ENCODE results near the gene C18orf63.
A peak's percentile ranks its signal among the peaks of the same experiment; 100 is the strongest.
"Not testable (repeated sequence)": the region's sequence is repeated elsewhere in the genome, so short reads cannot be mapped to it uniquely, and the experiment has no call there.

Gene C18orf63

GRCh38 chr18:74286856-74287255 lies 28.8 kb upstream of the C18orf63 start:
- no peak for DNase-seq

DNA sequence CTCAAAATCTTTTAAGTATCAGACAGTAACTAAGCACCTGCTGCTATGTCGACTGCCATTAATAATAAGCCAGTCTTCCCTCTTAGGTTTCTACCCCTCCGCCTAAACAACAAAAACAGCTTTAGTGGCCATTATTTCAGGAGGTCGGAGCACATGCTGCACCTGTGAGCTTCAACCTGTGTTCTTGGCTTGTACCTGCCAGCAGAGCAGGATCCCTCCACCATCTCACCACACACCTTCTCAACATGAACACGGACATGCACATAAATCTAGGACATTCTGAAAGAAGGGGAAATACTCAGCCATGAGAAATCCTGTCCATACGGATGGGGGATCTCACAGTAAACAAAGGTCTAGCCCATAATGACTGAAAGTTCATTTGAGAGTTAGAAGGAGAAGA lies 27.6 kb upstream of the C18orf63 start:
- DNase-seq, result peak; percentile 46

GRCh38 chr18:74288730-74289129 lies 26.9 kb upstream of the C18orf63 start:
- peak; percentile 19 for DNase-seq

DNA sequence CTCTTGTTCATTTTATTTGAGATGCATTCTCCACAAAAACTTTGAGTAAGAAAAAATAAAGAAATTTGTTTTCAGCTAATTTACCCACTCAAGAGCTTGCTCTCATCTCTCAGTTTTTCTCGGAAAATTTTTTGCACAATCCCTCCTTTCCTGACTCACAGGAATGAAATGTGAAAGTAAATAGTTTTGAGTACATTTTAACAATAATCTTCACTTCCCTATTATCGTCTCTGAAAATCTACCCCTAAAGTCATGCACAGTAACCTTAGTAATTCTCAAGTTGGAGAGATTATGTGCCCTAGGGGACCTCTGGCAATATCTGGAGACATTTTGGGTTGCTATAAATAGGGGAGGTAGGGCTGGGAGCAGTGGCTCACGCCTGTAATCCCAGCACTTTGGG lies 26.5 kb upstream of the C18orf63 start:
- no peak for DNase-seq

DNA sequence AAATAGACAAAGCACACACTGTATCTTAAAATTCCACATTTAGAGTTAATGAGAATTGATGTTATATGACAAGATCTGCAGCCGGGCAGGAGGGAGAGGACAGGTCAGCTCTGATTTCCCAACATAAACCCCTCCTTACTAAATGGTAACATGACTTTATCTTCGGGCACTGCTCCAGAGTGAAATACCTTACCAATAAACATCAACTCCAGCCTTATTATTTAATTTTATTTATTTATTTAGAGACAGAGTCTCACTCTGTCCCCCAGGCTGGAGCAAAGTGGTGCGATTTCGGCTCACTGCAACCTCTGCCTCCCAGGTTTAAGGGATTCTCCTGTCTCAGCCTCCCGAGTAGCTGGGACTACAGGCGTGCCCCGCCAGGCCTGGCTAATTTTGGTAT lies 25.6 kb upstream of the C18orf63 start:
- DNase-seq, result peak; percentile 13

GRCh38 chr18:74290794-74291471 lies 24.7 kb upstream of the C18orf63 start:
- DNase-seq, result peak; percentile 64

DNA sequence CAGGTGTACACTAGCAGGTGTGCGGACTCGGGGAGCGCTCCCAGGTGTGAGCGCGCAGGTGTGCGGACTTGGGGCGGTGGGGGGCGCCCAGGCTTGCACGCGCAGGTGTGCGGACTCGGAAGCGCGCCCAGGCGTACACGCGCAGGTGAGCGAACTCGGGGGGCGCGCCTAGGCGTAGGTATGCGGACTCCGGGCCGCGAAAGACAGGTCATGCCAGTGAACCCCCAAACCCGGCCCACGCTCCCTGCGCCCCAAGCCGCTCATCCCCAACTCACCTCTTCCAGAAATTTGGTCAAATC lies 24.2 kb upstream of the C18orf63 start:
- DNase-seq, result no peak

- peak; percentile 99 for DNase-seq
Measured at GRCh38 chr18:74291771-74292540, 23.7 kb upstream of the C18orf63 start, which contains the start of gene CYB5A. TSS of gene CYB5A (minus strand) at chr18:74291963. CDS start at chr18:74291875, 88 bp downstream.

GRCh38 chr18:74292541-74292858 lies 23.1 kb upstream of the C18orf63 start:
- DNase-seq, result no peak

GRCh38 chr18:74292982-74293381 lies 22.7 kb upstream of the C18orf63 start:
- DNase-seq, result not testable (repeated sequence)

DNA sequence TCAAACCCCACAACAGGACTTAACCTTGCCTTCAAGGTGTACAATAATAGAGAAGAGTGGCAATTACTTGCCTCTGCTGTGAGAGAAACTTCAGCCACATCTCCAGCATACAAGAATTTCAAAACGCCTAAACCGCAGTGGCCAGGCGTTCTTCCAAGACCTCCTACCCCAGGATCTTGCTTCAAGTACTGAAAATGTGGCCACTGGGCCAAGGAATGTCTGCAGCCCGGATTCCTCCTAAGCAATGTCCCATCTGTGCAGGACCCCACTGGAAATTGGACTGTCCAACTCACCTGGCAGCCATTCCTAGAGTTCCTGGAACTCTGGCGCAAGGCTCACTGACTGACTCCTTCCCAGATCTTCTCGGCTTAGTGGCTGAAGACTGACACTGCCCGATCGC lies 21.1 kb upstream of the C18orf63 start:
- DNase-seq, result no peak

DNA sequence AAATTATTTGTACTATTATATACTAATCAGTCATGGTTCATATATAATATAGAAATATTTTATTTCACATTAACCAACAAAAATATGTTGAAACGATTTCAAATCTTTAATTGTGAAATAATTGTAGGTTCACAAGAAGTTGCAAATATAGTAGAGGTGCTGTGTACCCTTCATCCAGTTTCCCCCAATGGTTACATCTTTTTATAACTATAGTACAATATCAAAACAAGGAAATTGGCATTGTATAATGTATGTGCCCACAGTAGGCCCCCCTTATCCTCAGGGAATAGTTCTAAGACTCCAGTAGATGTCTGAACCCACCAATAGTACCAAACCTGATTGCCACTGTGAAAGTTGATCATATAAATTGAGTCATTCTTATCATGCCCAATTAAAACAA lies 16.5 kb upstream of the C18orf63 start:
- no peak for DNase-seq

GRCh38 chr18:74299746-74300145 lies 15.9 kb upstream of the C18orf63 start:
- DNase-seq, result no peak

DNA sequence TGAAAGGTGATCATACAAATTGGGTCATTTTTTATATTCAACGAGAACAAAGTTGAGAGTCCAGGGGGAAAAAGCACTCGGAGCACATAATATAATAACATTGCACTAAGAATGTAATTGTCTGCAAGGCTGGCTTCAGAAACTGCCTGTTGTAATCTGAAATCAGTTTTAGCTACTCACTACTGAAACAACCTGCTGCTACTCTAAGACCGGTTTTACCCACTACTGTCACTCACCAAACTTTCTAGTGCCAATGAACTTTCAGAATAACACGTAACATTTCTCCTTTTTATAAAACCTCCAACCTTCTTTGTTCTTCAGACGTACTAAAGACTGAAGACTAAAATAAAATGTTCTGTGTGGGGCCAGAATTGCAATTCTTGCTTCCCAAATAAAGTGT lies 12.3 kb upstream of the C18orf63 start:
- no peak for DNase-seq

- no peak for DNase-seq
Measured at GRCh38 chr18:74303936-74304335, 11.7 kb upstream of the C18orf63 start.

- no peak for DNase-seq
Measured at GRCh38 chr18:74310411-74310810, 5.2 kb upstream of the C18orf63 start.

GRCh38 chr18:74311000-74311399 lies 4.6 kb upstream of the C18orf63 start:
- no peak for DNase-seq

GRCh38 chr18:74314759-74315463 lies 728 bp upstream of the C18orf63 start:
- no peak for DNase-seq

DNA sequence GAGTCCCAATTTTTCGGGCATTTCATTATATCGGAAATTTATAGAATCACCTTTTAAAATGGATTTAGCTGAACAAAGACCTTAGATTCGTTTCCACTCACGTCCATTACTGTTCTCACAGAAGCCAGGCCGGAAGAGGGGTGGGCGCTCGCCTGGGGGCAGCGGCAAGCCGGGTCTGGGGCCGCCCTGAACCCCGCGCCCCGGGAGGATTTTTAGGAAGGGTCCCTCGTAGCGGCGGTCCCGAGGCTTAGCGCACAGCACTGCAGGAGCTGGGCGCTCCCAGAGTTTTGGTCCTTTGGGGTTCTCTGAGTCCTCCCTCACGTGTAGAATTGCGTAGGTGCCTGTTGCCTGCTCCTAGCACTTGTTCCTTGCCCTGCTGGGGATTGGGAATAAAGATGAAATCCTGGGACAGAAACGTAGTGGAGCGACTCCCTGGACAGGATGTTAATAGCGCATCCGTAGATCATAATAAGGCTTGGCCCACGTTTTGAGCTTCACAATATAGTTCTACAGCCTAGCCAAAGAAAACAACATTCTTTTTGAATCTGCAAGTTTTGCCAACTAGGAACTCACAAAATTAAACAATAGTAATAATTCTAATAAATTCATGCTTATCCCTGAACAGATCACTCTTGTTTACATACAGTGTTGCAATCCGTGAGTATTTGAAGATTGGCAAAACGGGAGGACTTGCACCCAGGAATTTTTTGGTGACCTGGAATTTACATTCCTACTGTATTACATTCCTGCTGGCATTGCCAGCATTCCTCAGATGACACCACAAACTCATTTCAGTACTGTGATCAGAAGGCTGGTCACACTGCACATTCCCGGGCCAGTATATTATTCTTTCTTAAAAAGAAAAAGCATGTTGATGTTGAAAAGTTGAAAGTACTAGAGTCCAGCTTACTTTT lies 875 bp downstream of the C18orf63 start:
- no peak for DNase-seq

DNA sequence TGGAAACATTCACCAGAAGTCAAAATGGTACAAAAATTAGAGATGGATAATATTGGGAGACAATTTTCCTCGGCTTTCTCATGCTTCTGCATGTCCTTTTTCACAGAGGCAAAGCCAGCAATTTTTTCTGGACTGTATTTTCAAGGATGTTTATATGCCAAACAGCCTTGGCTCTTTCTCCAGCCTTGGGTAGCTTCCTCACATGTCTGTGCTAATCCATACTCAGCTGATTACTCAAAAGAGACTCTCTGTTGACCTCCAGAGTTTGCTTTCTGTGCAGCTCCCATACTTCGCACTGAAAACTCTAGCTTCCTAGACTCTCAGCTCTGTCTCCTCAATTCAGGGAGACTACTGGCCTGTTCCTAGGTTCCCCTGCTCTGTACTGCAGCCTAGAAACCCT lies 10.6 kb downstream of the C18orf63 start:
- DNase-seq, result no peak

- not testable (repeated sequence) for DNase-seq
Measured at GRCh38 chr18:74326791-74327190, 11.2 kb downstream of the C18orf63 start.

DNA sequence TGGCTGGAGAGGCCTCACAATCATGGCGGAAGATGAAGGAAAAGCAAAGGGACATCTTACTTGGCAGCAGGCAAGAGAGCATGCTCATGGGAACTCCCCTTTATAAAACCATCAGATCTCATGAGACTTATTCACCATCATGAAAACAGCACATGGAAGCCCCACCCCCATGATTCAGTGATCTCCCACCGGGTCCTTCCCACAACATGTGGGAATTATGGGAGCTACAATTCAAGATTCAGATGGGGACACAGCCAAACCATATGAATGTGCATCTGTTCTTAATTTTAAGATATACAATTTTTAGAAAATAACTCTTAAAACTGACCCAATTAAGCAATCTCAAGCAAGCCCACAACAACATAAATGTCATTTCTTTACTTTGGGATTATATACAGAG lies 12.6 kb downstream of the C18orf63 start:
- DNase-seq, result no peak

- DNase-seq, result no peak
Measured at GRCh38 chr18:74329688-74330205, 14.1 kb downstream of the C18orf63 start.
